ENCODE measurements around the gene MOCS1.
A peak's percentile ranks its signal among the peaks of the same experiment; 100 is the strongest.

MOCS1 gene

GRCh38 chr6:39892490-39893129 is 41.7 kb downstream of the MOCS1 start:
- Mint-ChIP-seq H3K36me3 (ENCODE audit: low read depth) (peaks cover 16% of the 10 kb centered on the region), H3K4me3 (no peak overlapping the region), H3K9me3 (no peaks in the 10 kb centered on the region), H3K27ac (no peak overlapping the region), H3K27me3 (ENCODE audit: low read depth, poor library complexity) (peaks cover 22% of the 10 kb centered on the region), H3K4me1 (peaks cover 9% of the 10 kb centered on the region)
- peak; percentile 71 for DNase-seq
- TF ChIP-seq, protein P1, sequence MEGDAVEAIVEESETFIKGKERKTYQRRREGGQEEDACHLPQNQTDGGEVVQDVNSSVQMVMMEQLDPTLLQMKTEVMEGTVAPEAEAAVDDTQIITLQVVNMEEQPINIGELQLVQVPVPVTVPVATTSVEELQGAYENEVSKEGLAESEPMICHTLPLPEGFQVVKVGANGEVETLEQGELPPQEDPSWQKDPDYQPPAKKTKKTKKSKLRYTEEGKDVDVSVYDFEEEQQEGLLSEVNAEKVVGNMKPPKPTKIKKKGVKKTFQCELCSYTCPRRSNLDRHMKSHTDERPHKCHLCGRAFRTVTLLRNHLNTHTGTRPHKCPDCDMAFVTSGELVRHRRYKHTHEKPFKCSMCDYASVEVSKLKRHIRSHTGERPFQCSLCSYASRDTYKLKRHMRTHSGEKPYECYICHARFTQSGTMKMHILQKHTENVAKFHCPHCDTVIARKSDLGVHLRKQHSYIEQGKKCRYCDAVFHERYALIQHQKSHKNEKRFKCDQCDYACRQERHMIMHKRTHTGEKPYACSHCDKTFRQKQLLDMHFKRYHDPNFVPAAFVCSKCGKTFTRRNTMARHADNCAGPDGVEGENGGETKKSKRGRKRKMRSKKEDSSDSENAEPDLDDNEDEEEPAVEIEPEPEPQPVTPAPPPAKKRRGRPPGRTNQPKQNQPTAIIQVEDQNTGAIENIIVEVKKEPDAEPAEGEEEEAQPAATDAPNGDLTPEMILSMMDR (IDR thresholded peaks at IDR 0.05) = peak; percentile 63

DNA sequence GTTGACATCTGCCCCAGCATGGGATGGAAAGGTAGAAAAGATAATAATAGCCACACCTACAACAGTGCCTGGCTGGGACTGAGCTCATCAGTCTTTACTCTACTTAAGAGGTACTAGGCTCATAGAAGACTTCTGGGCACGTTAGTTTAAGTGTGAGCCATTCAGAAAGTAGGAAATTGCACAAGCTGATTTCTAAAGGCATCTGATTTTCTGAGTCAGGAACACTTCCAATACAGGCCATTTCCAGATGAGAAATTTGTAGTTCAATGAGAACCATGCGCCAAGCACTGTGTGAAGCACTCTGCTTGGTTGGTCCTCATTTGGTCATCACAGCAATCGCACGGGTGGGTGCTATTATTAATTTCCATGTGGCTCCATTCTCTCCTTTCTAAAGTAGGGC is 42.3 kb downstream of the MOCS1 start:
- Mint-ChIP-seq H3K27ac (no peak overlapping the region), H3K36me3 (ENCODE audit: low read depth) (peaks cover 11% of the 10 kb centered on the region)
- DNase-seq = no peak

DNA sequence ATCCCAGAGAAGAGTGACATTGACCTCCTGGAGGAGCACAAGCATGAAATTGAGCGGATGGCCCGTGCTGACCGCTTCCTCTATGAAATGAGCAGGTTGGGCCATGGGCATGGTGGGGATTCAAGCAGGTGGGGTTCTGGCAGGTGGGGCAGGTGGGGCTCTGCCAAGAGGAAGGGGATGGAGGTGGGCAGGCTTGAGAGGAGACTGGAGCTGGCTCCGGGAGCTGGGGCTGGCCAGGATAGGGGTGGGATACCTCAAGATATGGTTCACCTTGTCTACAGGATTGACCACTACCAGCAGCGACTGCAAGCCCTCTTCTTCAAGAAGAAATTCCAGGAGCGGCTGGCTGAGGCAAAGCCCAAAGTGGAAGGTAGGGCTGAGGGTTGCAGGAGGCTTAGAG is 42.9 kb downstream of the MOCS1 start:
- no peaks in the 10 kb centered on the region for H3K9me3 Mint-ChIP-seq
- TF ChIP-seq, protein P1 (IDR thresholded peaks at IDR 0.05) = no peak
- peaks cover 19% of the 10 kb centered on the region for H3K4me1 Mint-ChIP-seq
- no peak overlapping the region for H3K27ac Mint-ChIP-seq
- H3K36me3 Mint-ChIP-seq (ENCODE audit: low read depth) = peaks cover 9% of the 10 kb centered on the region
- no peak overlapping the region for H3K4me3 Mint-ChIP-seq
- peaks cover 18% of the 10 kb centered on the region for H3K27me3 Mint-ChIP-seq (ENCODE audit: low read depth, poor library complexity)
- DNase-seq = no peak

More for the DNA sequence above, 42.3 kb downstream of the MOCS1 start:
- TF ChIP-seq, protein P1 (IDR thresholded peaks at IDR 0.05) = no peak
- Mint-ChIP-seq H3K4me3 (no peak overlapping the region), H3K9me3 (no peaks in the 10 kb centered on the region), H3K27me3 (ENCODE audit: low read depth, poor library complexity) (peaks cover 18% of the 10 kb centered on the region), H3K4me1 (peaks cover 15% of the 10 kb centered on the region)

DNA sequence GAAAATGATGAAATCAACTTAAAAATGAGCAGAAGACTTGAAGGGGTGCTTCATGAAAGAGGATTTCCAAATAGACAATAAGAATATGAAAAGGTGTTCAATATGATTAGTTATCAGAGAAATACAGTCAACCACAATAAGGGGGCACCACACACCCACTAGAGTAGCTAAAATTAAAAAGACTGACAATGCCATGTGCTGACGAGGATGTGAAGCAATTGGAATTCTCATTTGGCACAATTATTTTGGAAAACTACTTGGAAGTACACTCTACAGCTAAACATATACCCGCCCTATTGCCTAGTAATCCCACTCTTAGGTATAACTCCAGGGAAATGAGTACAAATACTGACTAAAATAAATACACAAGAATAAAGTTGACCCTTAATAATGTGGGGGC is 45.0 kb downstream of the MOCS1 start:
- no peak overlapping the region for H3K27ac Mint-ChIP-seq
- DNase-seq = no peak
- peaks cover 11% of the 10 kb centered on the region for H3K36me3 Mint-ChIP-seq (ENCODE audit: low read depth)
- TF ChIP-seq, protein P1 (IDR thresholded peaks at IDR 0.05) = no peak
- no peak overlapping the region for H3K4me3 Mint-ChIP-seq
- H3K9me3 Mint-ChIP-seq = no peaks in the 10 kb centered on the region
- H3K27me3 Mint-ChIP-seq (ENCODE audit: low read depth, poor library complexity) = peaks cover 18% of the 10 kb centered on the region
- peaks cover 28% of the 10 kb centered on the region for H3K4me1 Mint-ChIP-seq

DNA sequence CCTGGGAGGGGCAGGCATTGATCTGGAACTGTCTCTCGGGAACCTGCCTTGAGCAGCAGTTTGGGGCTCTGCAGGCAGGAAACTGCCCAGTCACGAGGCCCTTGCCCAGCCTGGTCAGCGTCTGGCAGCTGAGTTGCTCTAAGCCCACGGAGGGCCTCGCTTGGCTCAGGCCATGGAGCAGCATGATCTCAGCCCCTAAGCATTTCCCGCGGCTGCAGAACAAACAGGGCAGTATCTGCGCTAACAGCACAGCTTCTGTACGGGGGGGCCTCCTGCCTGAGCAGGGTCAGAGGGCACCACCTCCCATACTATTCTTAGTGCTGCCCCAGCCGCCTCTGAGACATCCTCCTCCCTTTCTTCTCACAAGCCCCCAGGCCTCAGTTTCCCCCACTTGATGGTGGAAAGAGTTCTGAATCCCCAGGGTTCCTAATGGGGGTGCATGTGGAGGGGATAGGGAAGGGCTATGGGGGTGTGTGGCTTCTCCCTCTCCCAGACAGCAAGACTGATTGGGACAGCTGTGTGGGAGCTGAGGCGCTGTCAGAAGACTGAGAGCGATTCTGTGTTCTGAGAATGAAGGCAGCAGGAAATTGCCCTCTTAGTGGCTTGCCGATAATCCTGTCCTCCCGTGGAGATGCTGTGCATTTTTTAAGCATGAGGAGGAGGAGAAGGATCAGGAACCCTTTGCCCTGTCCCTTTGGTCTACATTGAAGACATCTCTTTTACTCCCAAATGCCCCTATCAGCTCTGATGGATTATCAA is 46.4 kb downstream of the MOCS1 start:
- H3K4me1 Mint-ChIP-seq = peaks cover 29% of the 10 kb centered on the region
- H3K36me3 Mint-ChIP-seq (ENCODE audit: low read depth) = peaks cover 15% of the 10 kb centered on the region
- peak; percentile 20 for DNase-seq
- TF ChIP-seq, protein P1 (IDR thresholded peaks at IDR 0.05) = no peak
- H3K27me3 Mint-ChIP-seq (ENCODE audit: low read depth, poor library complexity) = peaks cover 17% of the 10 kb centered on the region
- H3K4me3 Mint-ChIP-seq = no peak overlapping the region
- peak overlapping the region; percentile 59 for H3K27ac Mint-ChIP-seq
- H3K9me3 Mint-ChIP-seq = no peaks in the 10 kb centered on the region

Measured in nephron progenitor cell (in vitro differentiated cells).